Urinary bladder (tissue), 4 donors: ENCODE measurements around the gene ANKRD13B. TPM values are rescaled to one million over a fixed set of nuclear protein-coding genes. Genes with fewer than 3 reads are reported as not detected.
"Not testable (repeated sequence)": the region's sequence is repeated elsewhere in the genome, so short reads cannot be mapped to it uniquely, and the experiment has no call there.

ENCODE experiments used
- DNase-seq: peaks from one replicate; pipeline ENCODE4 v3.0.0-alpha.2; 2015; ENCODE audit errors: extremely low spot score
- H3K27ac ChIP-seq: one replicate; pipeline ENCODE4 v1.5.1; 2013; ENCODE audit warnings: low read depth, mild to moderate bottlenecking, moderate library complexity
- H3K36me3 ChIP-seq: one replicate; pipeline ENCODE4 v1.6.1; 2013; ENCODE audit warnings: mild to moderate bottlenecking, moderate library complexity; ENCODE audit not compliant: insufficient read depth
- H3K4me1 ChIP-seq: one replicate; pipeline ENCODE4 v1.6.1; 2013; ENCODE audit warnings: mild to moderate bottlenecking, moderate library complexity; ENCODE audit not compliant: insufficient read depth
- H3K4me3 ChIP-seq: one replicate; pipeline ENCODE4 v1.5.1; 2013; ENCODE audit warnings: low read depth, low read length
- WGBS: extraction: QIAGEN DNeasy Blood & Tissue Kit; methylation state at CpG from one replicate; pipeline ENCODE4 v1.1.7; 2013; 5-methylcytosine and 5-hydroxymethylcytosine counted together
- polyA plus RNA-seq: library from polyadenylated mRNA; stranded (reverse); fragments of 200-250 nt; gene quantifications from one replicate; pipeline ENCODE4 v1.2.3, GENCODE V29; 2013
- total RNA-seq: library from RNA; depleted of rRNA; stranded (reverse); fragments of >200 nt; gene quantifications from one replicate; pipeline ENCODE4 v1.2.3, GENCODE V29; 2014
- donor health status: healthy with polysubstance abuse.
- donor health status: healthy.

ANKRD13B gene
- total and polyA plus RNA-seq, 2 donors = 7.7 to 13.6 TPM

- Histone ChIP-seq H3K4me3 (no peak overlapping the region), H3K36me3 (peaks cover 3% of the 10 kb centered on the region), H3K27ac (no peak overlapping the region), H3K4me1 (no peaks in the 10 kb centered on the region)
- no peak for DNase-seq
- WGBS = 89% methylated on average over 6 of the region's 6 CpGs
These were observed 37.8 kb downstream of the ANKRD13B start for GRCh38 chr17:29630630-29631193.

- WGBS = 96% methylated on average over 3 of the region's 3 CpGs
- H3K36me3 ChIP-seq = peaks cover 3% of the 10 kb centered on the region
- no peak overlapping the region for H3K4me3 ChIP-seq
- H3K4me1 ChIP-seq = no peaks in the 10 kb centered on the region
- H3K27ac ChIP-seq = no peak overlapping the region
- DNase-seq = no peak
These were observed 41.0 kb downstream of the ANKRD13B start for GRCh38 chr17:29633886-29634285.

GRCh38 chr17:29640413-29640812 lies 47.5 kb downstream of the ANKRD13B start:
- H3K36me3 ChIP-seq = no peaks in the 10 kb centered on the region
- peak overlapping the region; percentile 17 for H3K27ac ChIP-seq
- H3K4me3 ChIP-seq = no peak overlapping the region
- WGBS = 38% methylated on average over 2 of the region's 2 CpGs
- no peaks in the 10 kb centered on the region for H3K4me1 ChIP-seq
- DNase-seq = no peak

GRCh38 chr17:29640981-29641642 lies 48.2 kb downstream of the ANKRD13B start:
- 68% methylated on average over 7 of the region's 7 CpGs for WGBS
- no peak overlapping the region for H3K27ac ChIP-seq

GRCh38 chr17:29642171-29642611 lies 49.3 kb downstream of the ANKRD13B start:
- WGBS = 66% methylated on average over 2 of the region's 2 CpGs

More at GRCh38 chr17:29640981-29641642, 48.2 kb downstream of the ANKRD13B start:
- no peaks in the 10 kb centered on the region for H3K4me1 ChIP-seq
- DNase-seq = no peak
- H3K36me3 ChIP-seq = no peaks in the 10 kb centered on the region
- no peak overlapping the region for H3K4me3 ChIP-seq

GRCh38 chr17:29643817-29644160 lies 50.9 kb downstream of the ANKRD13B start:
- H3K27ac ChIP-seq = no peak overlapping the region
- H3K4me3 ChIP-seq = no peak overlapping the region
- no peak for DNase-seq
- WGBS = 72% methylated on average over 1 of the region's 1 CpG
- no peaks in the 10 kb centered on the region for H3K36me3 ChIP-seq
- H3K4me1 ChIP-seq = no peaks in the 10 kb centered on the region

More at GRCh38 chr17:29642171-29642611, 49.3 kb downstream of the ANKRD13B start:
- Histone ChIP-seq H3K4me3 (no peak overlapping the region), H3K4me1 (no peaks in the 10 kb centered on the region), H3K36me3 (no peaks in the 10 kb centered on the region), H3K27ac (no peak overlapping the region)
- no peak for DNase-seq

- Histone ChIP-seq H3K4me3 (no peak overlapping the region), H3K27ac (peak overlapping the region; percentile 48), H3K4me1 (no peaks in the 10 kb centered on the region), H3K36me3 (no peaks in the 10 kb centered on the region)
- peak; percentile 42 for DNase-seq
- WGBS = 11% methylated on average over 5 of the region's 5 CpGs
These were observed 52.7 kb downstream of the ANKRD13B start for GRCh38 chr17:29645515-29646051.

GRCh38 chr17:29648005-29648404 lies 55.1 kb downstream of the ANKRD13B start:
- Histone ChIP-seq H3K4me1 (no peaks in the 10 kb centered on the region), H3K27ac (no peak overlapping the region), H3K36me3 (no peaks in the 10 kb centered on the region), H3K4me3 (no peak overlapping the region)
- WGBS = 93% methylated on average over 5 of the region's 5 CpGs
- no peak for DNase-seq

GRCh38 chr17:29649359-29649758 lies 56.4 kb downstream of the ANKRD13B start:
- H3K4me1 ChIP-seq = no peaks in the 10 kb centered on the region
- H3K27ac ChIP-seq = no peak overlapping the region

GRCh38 chr17:29650396-29650795 lies 57.5 kb downstream of the ANKRD13B start:
- Histone ChIP-seq H3K4me1 (peaks cover 2% of the 10 kb centered on the region), H3K4me3 (no peak overlapping the region), H3K36me3 (no peaks in the 10 kb centered on the region), H3K27ac (no peak overlapping the region)
- DNase-seq = no peak
- 89% methylated on average over 4 of the region's 4 CpGs for WGBS

More at GRCh38 chr17:29649359-29649758, 56.4 kb downstream of the ANKRD13B start:
- no peak for DNase-seq
- Histone ChIP-seq H3K36me3 (no peaks in the 10 kb centered on the region), H3K4me3 (no peak overlapping the region)
- WGBS = 97% methylated on average over 5 of the region's 5 CpGs

- WGBS = 96% methylated on average over 7 of the region's 7 CpGs
- not testable (repeated sequence) for H3K4me3 ChIP-seq, H3K27ac ChIP-seq, H3K36me3 ChIP-seq, DNase-seq, H3K4me1 ChIP-seq
These were observed 59.0 kb downstream of the ANKRD13B start for GRCh38 chr17:29651913-29652312.

GRCh38 chr17:29652976-29653375 lies 60.0 kb downstream of the ANKRD13B start:
- no peak overlapping the region for H3K27ac ChIP-seq
- peaks cover 2% of the 10 kb centered on the region for H3K4me1 ChIP-seq
- no peak for DNase-seq
- no peak overlapping the region for H3K4me3 ChIP-seq
- H3K36me3 ChIP-seq = no peaks in the 10 kb centered on the region

GRCh38 chr17:29653995-29654714 lies 61.2 kb downstream of the ANKRD13B start:
- DNase-seq = no peak
- 63% methylated on average over 1 of the region's 1 CpG for WGBS
- no peak overlapping the region for H3K27ac ChIP-seq
- H3K4me3 ChIP-seq = no peak overlapping the region
- H3K4me1 ChIP-seq = peaks cover 2% of the 10 kb centered on the region
- no peaks in the 10 kb centered on the region for H3K36me3 ChIP-seq

GRCh38 chr17:29655323-29655722 lies 62.4 kb downstream of the ANKRD13B start:
- WGBS = 90% methylated on average over 6 of the region's 6 CpGs
- Histone ChIP-seq H3K27ac (no peak overlapping the region), H3K4me3 (no peak overlapping the region), H3K4me1 (peaks cover 2% of the 10 kb centered on the region), H3K36me3 (peaks cover 1% of the 10 kb centered on the region)
- no peak for DNase-seq
